Vagina (tissue), 2 donors: Measurements from ENCODE around the gene RALGAPA2. TPM values are rescaled to one million over a fixed set of nuclear protein-coding genes. Genes with fewer than 3 reads are reported as not detected.

ENCODE experiments used
- DNase-seq, 2 donors: peaks; one replicate each; pipeline ENCODE4 v3.0.0-alpha.2; 2017; ENCODE audit errors: extremely low spot score in 2 of 2
- H3K27ac ChIP-seq: fragments of 200-600 bp; sonication (generic); one replicate; pipeline ENCODE4 v1.5.1; 2019
- H3K27me3 ChIP-seq: fragments of 200-600 bp; sonication (generic); one replicate; pipeline ENCODE4 v1.5.1; 2019
- H3K36me3 ChIP-seq, 2 donors: fragments of 200-600 bp; sonication (generic); one replicate each; pipeline ENCODE4 v1.5.1; 2017 to 2019
- H3K4me1 ChIP-seq: fragments of 200-600 bp; sonication (generic); one replicate; pipeline ENCODE4 v1.5.1; 2019
- H3K4me3 ChIP-seq, 2 donors: fragments of 200-600 bp; sonication (generic); 1 replicate in 1 of 2; 2 replicates in 1 of 2; pipeline ENCODE4 v1.5.1; 2016 to 2019
- H3K9me3 ChIP-seq: fragments of 200-600 bp; sonication (generic); one replicate; pipeline ENCODE4 v1.5.1; 2019
- CTCF ChIP-seq, 3 experiments: fragments of 450-650 bp in 2 of 3; fragments of 200-600 bp in 1 of 3; sonication (generic) in 1 of 3; IDR thresholded peaks; one replicate each; pipeline ENCODE4 v1.5.1; 2017 to 2019; ENCODE audit warnings: antibody characterized with exemption in 3 of 3, mild to moderate bottlenecking in 2 of 3, moderate library complexity in 2 of 3
- POLR2A ChIP-seq, 2 donors: fragments of 450-650 bp; IDR thresholded peaks; one replicate each; pipeline ENCODE4 v1.6.1; 2017; ENCODE audit warnings: antibody characterized with exemption in 2 of 2, mild to moderate bottlenecking in 2 of 2, moderate library complexity in 2 of 2
- POLR2AphosphoS5 ChIP-seq, 2 donors: sonication (generic); formaldehyde crosslinking; IDR thresholded peaks; one replicate each; pipeline ENCODE4 v1.9.0; 2017; ENCODE audit warnings: antibody characterized with exemption in 2 of 2, mild to moderate bottlenecking in 2 of 2, low read depth in 1 of 2; ENCODE audit not compliant: insufficient read depth in 1 of 2
- intact Hi-C: fragments of 100-400 bp; cut with DNase I; formaldehyde crosslinking; loops from one replicate; pipeline ENCODE4 v1.15.1; 2023
- total RNA-seq: library from RNA; depleted of rRNA; stranded (reverse); fragments of >200 nt; gene quantifications from one replicate; pipeline ENCODE4 v1.2.3, GENCODE V29; 2016

RALGAPA2 gene
- total RNA-seq, 1 donor from 2014 or later: 31.9 TPM

GRCh38 chr20:20505554-20505953, 206.9 kb downstream of the RALGAPA2 start:
- intact Hi-C loops: no loop called here
- Histone ChIP-seq H3K27me3 (no peaks in the 10 kb centered on the region), H3K9me3 (no peaks in the 10 kb centered on the region), H3K4me3 (no peak overlapping the region), H3K4me1 (no peaks in the 10 kb centered on the region), H3K36me3 (peaks cover 0 to 45% of the 10 kb centered on the region in 2 donors), H3K27ac (no peak overlapping the region)
- TF ChIP-seq POLR2AphosphoS5 (IDR thresholded peaks at IDR 0.05; ENCODE audit: insufficient read depth in 1 of 2, low read depth in 1 of 2): no peak
- TF ChIP-seq POLR2A (IDR thresholded peaks at IDR 0.05): no peak
- no peak for TF ChIP-seq CTCF (IDR thresholded peaks at IDR 0.05)
- no peak for DNase-seq

- Histone ChIP-seq H3K4me1 (peaks cover under 1% of the 10 kb centered on the region), H3K27me3 (no peaks in the 10 kb centered on the region), H3K27ac (no peak overlapping the region), H3K9me3 (no peaks in the 10 kb centered on the region), H3K4me3 (no peak overlapping the region), H3K36me3 (peaks cover 0 to 29% of the 10 kb centered on the region in 2 donors)
- no peak for TF ChIP-seq POLR2AphosphoS5 (IDR thresholded peaks at IDR 0.05; ENCODE audit: insufficient read depth in 1 of 2, low read depth in 1 of 2)
- TF ChIP-seq CTCF (IDR thresholded peaks at IDR 0.05): no peak
- no peak for DNase-seq
- intact Hi-C loops: no loop called here
Measured at GRCh38 chr20:20503777-20504530, 208.5 kb downstream of the RALGAPA2 start.

GRCh38 chr20:20501128-20501527, 211.3 kb downstream of the RALGAPA2 start:
- Histone ChIP-seq H3K4me3 (no peak overlapping the region), H3K27me3 (no peaks in the 10 kb centered on the region), H3K27ac (no peak overlapping the region), H3K4me1 (peaks cover 12% of the 10 kb centered on the region), H3K36me3 (peaks cover 0 to 26% of the 10 kb centered on the region in 2 donors), H3K9me3 (no peaks in the 10 kb centered on the region)
- no peak for DNase-seq
- intact Hi-C loops: no loop called here
- TF ChIP-seq POLR2A (IDR thresholded peaks at IDR 0.05) (no peak), POLR2AphosphoS5 (IDR thresholded peaks at IDR 0.05; ENCODE audit: insufficient read depth in 1 of 2, low read depth in 1 of 2) (no peak), CTCF (IDR thresholded peaks at IDR 0.05) (no peak)

GRCh38 chr20:20500312-20500711, 212.1 kb downstream of the RALGAPA2 start:
- no peak overlapping the region for H3K27ac ChIP-seq
- H3K9me3 ChIP-seq: no peaks in the 10 kb centered on the region
- no peaks in the 10 kb centered on the region for H3K27me3 ChIP-seq
- H3K4me1 ChIP-seq: peaks cover 12% of the 10 kb centered on the region
- H3K4me3 ChIP-seq: no peak overlapping the region
- peaks cover 0 to 27% of the 10 kb centered on the region in 2 donors for H3K36me3 ChIP-seq
- intact Hi-C loops: no loop called here
- DNase-seq: no peak
- no peak for TF ChIP-seq CTCF (IDR thresholded peaks at IDR 0.05)

GRCh38 chr20:20499439-20499838, 213.0 kb downstream of the RALGAPA2 start:
- Histone ChIP-seq H3K9me3 (no peaks in the 10 kb centered on the region), H3K27ac (no peak overlapping the region), H3K4me1 (peaks cover 12% of the 10 kb centered on the region), H3K36me3 (peaks cover 0 to 30% of the 10 kb centered on the region in 2 donors), H3K27me3 (no peaks in the 10 kb centered on the region), H3K4me3 (no peak overlapping the region)
- intact Hi-C loops: no loop called here
- no peak for DNase-seq
- TF ChIP-seq POLR2AphosphoS5 (IDR thresholded peaks at IDR 0.05; ENCODE audit: insufficient read depth in 1 of 2, low read depth in 1 of 2) (no peak), CTCF (IDR thresholded peaks at IDR 0.05) (no peak)
